ENCODE measurements around the gene SF3B4. TPM values are rescaled to one million over a fixed set of nuclear protein-coding genes. Genes with fewer than 3 reads are reported as not detected.

Gene SF3B4
- total and polyA plus RNA-seq, 2 experiments from 2014 or later: 18.1 to 75.8 TPM

GRCh38 chr1:149932474-149932873 is 4.9 kb upstream of the SF3B4 start:
- H3K36me3 ChIP-seq: no peaks in the 10 kb centered on the region
- DNase-seq (ENCODE audit: low read depth in 1 of 2, low spot score in 1 of 2): no peak

GRCh38 chr1:149931212-149931790 is 3.7 kb upstream of the SF3B4 start:
- TF ChIP-seq CTCF (IDR thresholded peaks at IDR 0.05; ENCODE audit: low read depth, low read length): no peak
- Histone ChIP-seq H3K36me3 (no peaks in the 10 kb centered on the region), H3K27me3 (no peaks in the 10 kb centered on the region), H3K9me3 (ENCODE audit: low read depth) (no peaks in the 10 kb centered on the region), H3K4me1 (ENCODE audit: low read depth) (peaks cover 13% of the 10 kb centered on the region), H3K4me3 (no peak overlapping the region), H3K27ac (no peak overlapping the region)
- DNase-seq (ENCODE audit: low read depth in 1 of 2, low spot score in 1 of 2): no peak

More at GRCh38 chr1:149932474-149932873, 4.9 kb upstream of the SF3B4 start:
- Histone ChIP-seq H3K9me3 (ENCODE audit: low read depth) (no peaks in the 10 kb centered on the region), H3K27me3 (no peaks in the 10 kb centered on the region), H3K27ac (no peak overlapping the region), H3K4me3 (no peak overlapping the region), H3K4me1 (ENCODE audit: low read depth) (peaks cover 18% of the 10 kb centered on the region)
- TF ChIP-seq CTCF (IDR thresholded peaks at IDR 0.05; ENCODE audit: low read depth, low read length): no peak

DNA sequence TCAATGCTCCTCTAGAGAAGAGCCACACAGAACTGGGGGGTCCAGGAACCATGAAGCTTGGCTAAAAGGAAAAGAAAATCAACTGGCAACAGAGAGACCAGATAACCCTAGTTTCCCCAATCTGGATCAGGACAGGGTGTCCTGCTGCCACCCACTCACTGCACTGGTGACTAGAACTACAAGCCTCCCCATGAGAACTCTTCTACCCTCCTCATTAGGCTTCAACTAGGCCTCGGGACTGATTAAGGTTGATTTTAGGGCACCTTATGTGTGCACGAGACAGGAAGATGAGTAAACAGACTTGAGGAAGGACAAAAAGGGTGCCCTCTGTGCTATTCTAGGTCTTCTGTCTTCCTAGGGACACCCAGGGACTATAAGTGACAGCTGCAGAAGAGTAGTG is 2.3 kb upstream of the SF3B4 start:
- no peaks in the 10 kb centered on the region for H3K27me3 ChIP-seq
- no peaks in the 10 kb centered on the region for H3K9me3 ChIP-seq (ENCODE audit: low read depth)
- H3K4me3 ChIP-seq: no peak overlapping the region
- H3K27ac ChIP-seq: no peak overlapping the region
- peaks cover 13% of the 10 kb centered on the region for H3K4me1 ChIP-seq (ENCODE audit: low read depth)
- H3K36me3 ChIP-seq: peaks cover 11% of the 10 kb centered on the region
- no peak for DNase-seq (ENCODE audit: low read depth in 1 of 2, low spot score in 1 of 2)
- TF ChIP-seq CTCF (IDR thresholded peaks at IDR 0.05; ENCODE audit: low read depth, low read length): no peak

DNA sequence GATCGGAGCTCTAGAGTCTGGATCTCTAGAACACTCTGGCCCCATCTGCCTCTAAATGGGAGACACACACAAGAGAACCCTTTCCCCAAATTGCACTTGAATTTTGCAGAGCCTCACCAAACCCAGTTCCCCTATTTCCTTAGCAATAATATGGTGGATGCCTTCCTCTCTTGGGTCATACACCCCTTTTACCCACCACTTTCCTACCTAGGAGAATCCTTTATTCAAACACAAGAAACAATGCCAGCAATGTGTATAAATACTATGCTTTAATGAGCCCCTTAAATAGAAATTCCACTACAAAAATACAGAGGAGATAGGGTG is 760 bp upstream of the SF3B4 start:
- peaks cover 13% of the 10 kb centered on the region for H3K4me1 ChIP-seq (ENCODE audit: low read depth)
- no peak for TF ChIP-seq CTCF (IDR thresholded peaks at IDR 0.05; ENCODE audit: low read depth, low read length)
- peak overlapping the region; percentile 93 for H3K27ac ChIP-seq
- no peaks in the 10 kb centered on the region for H3K27me3 ChIP-seq
- peak overlapping the region; percentile 84 for H3K4me3 ChIP-seq
- H3K9me3 ChIP-seq (ENCODE audit: low read depth): no peaks in the 10 kb centered on the region
- H3K36me3 ChIP-seq: peaks cover 23% of the 10 kb centered on the region
- DNase-seq (ENCODE audit: low read depth in 1 of 2, low spot score in 1 of 2): no peak

GRCh38 chr1:149927056-149927562 is 494 bp downstream of the SF3B4 start:
- TF ChIP-seq CTCF (IDR thresholded peaks at IDR 0.05; ENCODE audit: low read depth, low read length): no peak
- Histone ChIP-seq H3K4me3 (peak overlapping the region; percentile 84), H3K27me3 (no peaks in the 10 kb centered on the region), H3K9me3 (ENCODE audit: low read depth) (no peaks in the 10 kb centered on the region), H3K27ac (peak overlapping the region; percentile 93), H3K4me1 (ENCODE audit: low read depth) (peaks cover 13% of the 10 kb centered on the region), H3K36me3 (peaks cover 33% of the 10 kb centered on the region)
- DNase-seq (ENCODE audit: low read depth in 1 of 2, low spot score in 1 of 2): no peak
